Adipocyte (in vitro differentiated cells): ENCODE results near the gene IQGAP1.
"Not testable (repeated sequence)": the region's sequence is repeated elsewhere in the genome, so short reads cannot be mapped to it uniquely, and the experiment has no call there.

Experiments used
- DNase-seq: peaks from one replicate; pipeline ENCODE4 v3.0.0-alpha.2; 2015; ENCODE audit warnings: low read depth
- H3K27me3 ChIP-seq: replicated peaks from 2 replicates; pipeline ENCODE4 v1.7.0; 2013; ENCODE audit warnings: mild to moderate bottlenecking, low read length, moderate library complexity; ENCODE audit not compliant: control insufficient read depth, insufficient read depth
- H3K36me3 ChIP-seq: 2 replicates; pipeline ENCODE4 v1.7.0; 2013; ENCODE audit warnings: low read length, mild to moderate bottlenecking, moderate library complexity; ENCODE audit not compliant: control insufficient read depth, insufficient read depth, severe bottlenecking
- H3K4me1 ChIP-seq: 2 replicates; pipeline ENCODE4 v1.7.0; 2013; ENCODE audit warnings: mild to moderate bottlenecking, low read length, moderate library complexity; ENCODE audit not compliant: control insufficient read depth, insufficient read depth
- H3K4me3 ChIP-seq: 2 replicates; pipeline ENCODE4 v1.7.0; 2013; ENCODE audit warnings: mild to moderate bottlenecking, low read length, moderate library complexity
- H3K9ac ChIP-seq: 2 replicates; pipeline ENCODE4 v1.7.0; 2013; ENCODE audit warnings: mild to moderate bottlenecking, low read length, moderate library complexity
- H3K9me3 ChIP-seq: 2 replicates; pipeline ENCODE4 v1.7.0; 2013; ENCODE audit warnings: mild to moderate bottlenecking, low read length, moderate library complexity; ENCODE audit not compliant: control insufficient read depth

Gene IQGAP1

GRCh38 chr15:90413411-90414379 is 25.7 kb downstream of the IQGAP1 start:
- H3K4me1 ChIP-seq: peaks cover 36% of the 10 kb centered on the region
- no peaks in the 10 kb centered on the region for H3K9me3 ChIP-seq
- peak; percentile 57 for DNase-seq
- no peaks in the 10 kb centered on the region for H3K27me3 ChIP-seq
- no peak overlapping the region for H3K9ac ChIP-seq
- H3K4me3 ChIP-seq: no peak overlapping the region
- no peaks in the 10 kb centered on the region for H3K36me3 ChIP-seq

GRCh38 chr15:90414408-90415028 is 26.5 kb downstream of the IQGAP1 start:
- H3K36me3 ChIP-seq: no peaks in the 10 kb centered on the region
- no peaks in the 10 kb centered on the region for H3K9me3 ChIP-seq
- no peaks in the 10 kb centered on the region for H3K27me3 ChIP-seq
- H3K4me3 ChIP-seq: peak overlapping the region; percentile 48
- H3K9ac ChIP-seq: no peak overlapping the region
- peaks cover 40% of the 10 kb centered on the region for H3K4me1 ChIP-seq
- peak; percentile 87 for DNase-seq

- not testable (repeated sequence) for H3K27me3 ChIP-seq, H3K36me3 ChIP-seq
These were observed 28.0 kb downstream of the IQGAP1 start for GRCh38 chr15:90416052-90416451.

GRCh38 chr15:90418627-90419026 is 30.6 kb downstream of the IQGAP1 start:
- Histone ChIP-seq H3K4me3 (no peak overlapping the region), H3K9me3 (no peaks in the 10 kb centered on the region), H3K9ac (no peak overlapping the region), H3K36me3 (no peaks in the 10 kb centered on the region), H3K4me1 (peaks cover 54% of the 10 kb centered on the region), H3K27me3 (no peaks in the 10 kb centered on the region)
- no peak for DNase-seq

More at GRCh38 chr15:90416052-90416451, 28.0 kb downstream of the IQGAP1 start:
- H3K4me1 ChIP-seq: peaks cover 54% of the 10 kb centered on the region
- H3K9ac ChIP-seq, H3K4me3 ChIP-seq, H3K9me3 ChIP-seq, DNase-seq: not testable (repeated sequence)

GRCh38 chr15:90419206-90419605 is 31.2 kb downstream of the IQGAP1 start:
- Histone ChIP-seq H3K36me3 (no peaks in the 10 kb centered on the region), H3K27me3 (no peaks in the 10 kb centered on the region), H3K9ac (no peak overlapping the region), H3K4me3 (no peak overlapping the region), H3K9me3 (no peaks in the 10 kb centered on the region), H3K4me1 (peaks cover 55% of the 10 kb centered on the region)
- DNase-seq: peak; percentile 15

- Histone ChIP-seq H3K4me3 (peak overlapping the region; percentile 65), H3K4me1 (peaks cover 52% of the 10 kb centered on the region), H3K27me3 (no peaks in the 10 kb centered on the region), H3K9me3 (no peaks in the 10 kb centered on the region), H3K9ac (peak overlapping the region; percentile 21), H3K36me3 (no peaks in the 10 kb centered on the region)
- peak; percentile 87 for DNase-seq
These were observed 31.8 kb downstream of the IQGAP1 start for GRCh38 chr15:90419738-90420406.

- DNase-seq: no peak
- peaks cover 51% of the 10 kb centered on the region for H3K4me1 ChIP-seq
- no peaks in the 10 kb centered on the region for H3K27me3 ChIP-seq
- H3K9me3 ChIP-seq: no peaks in the 10 kb centered on the region
- no peaks in the 10 kb centered on the region for H3K36me3 ChIP-seq
- H3K4me3 ChIP-seq: peak overlapping the region; percentile 65
- H3K9ac ChIP-seq: peak overlapping the region; percentile 21
These were observed 32.4 kb downstream of the IQGAP1 start for GRCh38 chr15:90420451-90420850.

GRCh38 chr15:90421527-90421926 is 33.5 kb downstream of the IQGAP1 start:
- Histone ChIP-seq H3K9ac (no peak overlapping the region), H3K4me1 (peaks cover 55% of the 10 kb centered on the region), H3K36me3 (no peaks in the 10 kb centered on the region), H3K9me3 (no peaks in the 10 kb centered on the region), H3K4me3 (no peak overlapping the region), H3K27me3 (no peaks in the 10 kb centered on the region)
- peak; percentile 61 for DNase-seq

GRCh38 chr15:90422043-90422442 is 34.0 kb downstream of the IQGAP1 start:
- peaks cover under 1% of the 10 kb centered on the region for H3K36me3 ChIP-seq
- peaks cover 55% of the 10 kb centered on the region for H3K4me1 ChIP-seq
- no peaks in the 10 kb centered on the region for H3K9me3 ChIP-seq
- no peak overlapping the region for H3K9ac ChIP-seq
- no peak for DNase-seq
- H3K4me3 ChIP-seq: no peak overlapping the region
- H3K27me3 ChIP-seq: no peaks in the 10 kb centered on the region

GRCh38 chr15:90422936-90423335 is 34.9 kb downstream of the IQGAP1 start:
- Histone ChIP-seq H3K36me3 (peaks cover 8% of the 10 kb centered on the region), H3K9ac (no peak overlapping the region), H3K27me3 (no peaks in the 10 kb centered on the region), H3K4me3 (no peak overlapping the region), H3K4me1 (peaks cover 55% of the 10 kb centered on the region), H3K9me3 (no peaks in the 10 kb centered on the region)
- DNase-seq: no peak

GRCh38 chr15:90423801-90424319 is 35.8 kb downstream of the IQGAP1 start:
- no peak overlapping the region for H3K4me3 ChIP-seq
- H3K9me3 ChIP-seq: no peaks in the 10 kb centered on the region
- H3K27me3 ChIP-seq: no peaks in the 10 kb centered on the region
- no peak overlapping the region for H3K9ac ChIP-seq
- peaks cover 55% of the 10 kb centered on the region for H3K4me1 ChIP-seq
- peak; percentile 27 for DNase-seq
- peaks cover 8% of the 10 kb centered on the region for H3K36me3 ChIP-seq
